ENCODE results near the gene PRMT5.

DNA sequence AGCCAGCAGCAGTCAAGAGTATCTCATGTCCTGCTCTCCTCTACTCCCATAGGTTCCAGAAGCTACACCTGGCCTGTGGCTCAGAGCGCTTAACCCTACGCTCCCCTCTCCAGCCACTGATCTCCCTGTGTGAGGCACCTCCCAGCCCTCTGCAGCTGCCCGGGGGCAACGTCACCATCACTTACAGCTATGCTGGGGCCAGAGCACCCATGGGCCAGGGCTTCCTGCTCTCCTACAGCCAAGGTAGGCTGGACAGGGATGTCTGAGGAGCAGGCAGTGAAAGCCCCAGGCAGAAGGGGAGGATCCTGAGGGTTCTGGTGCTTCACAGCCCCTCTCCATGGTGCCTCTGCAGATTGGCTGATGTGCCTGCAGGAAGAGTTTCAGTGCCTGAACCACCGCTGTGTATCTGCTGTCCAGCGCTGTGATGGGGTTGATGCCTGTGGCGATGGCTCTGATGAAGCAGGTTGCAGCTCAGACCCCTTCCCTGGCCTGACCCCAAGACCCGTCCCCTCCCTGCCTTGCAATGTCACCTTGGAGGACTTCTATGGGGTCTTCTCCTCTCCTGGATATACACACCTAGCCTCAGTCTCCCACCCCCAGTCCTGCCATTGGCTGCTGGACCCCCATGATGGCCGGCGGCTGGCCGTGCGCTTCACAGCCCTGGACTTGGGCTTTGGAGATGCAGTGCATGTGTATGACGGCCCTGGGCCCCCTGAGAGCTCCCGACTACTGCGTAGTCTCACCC, 54.0 kb downstream of the PRMT5 start:
- TF ChIP-seq, protein P1, sequence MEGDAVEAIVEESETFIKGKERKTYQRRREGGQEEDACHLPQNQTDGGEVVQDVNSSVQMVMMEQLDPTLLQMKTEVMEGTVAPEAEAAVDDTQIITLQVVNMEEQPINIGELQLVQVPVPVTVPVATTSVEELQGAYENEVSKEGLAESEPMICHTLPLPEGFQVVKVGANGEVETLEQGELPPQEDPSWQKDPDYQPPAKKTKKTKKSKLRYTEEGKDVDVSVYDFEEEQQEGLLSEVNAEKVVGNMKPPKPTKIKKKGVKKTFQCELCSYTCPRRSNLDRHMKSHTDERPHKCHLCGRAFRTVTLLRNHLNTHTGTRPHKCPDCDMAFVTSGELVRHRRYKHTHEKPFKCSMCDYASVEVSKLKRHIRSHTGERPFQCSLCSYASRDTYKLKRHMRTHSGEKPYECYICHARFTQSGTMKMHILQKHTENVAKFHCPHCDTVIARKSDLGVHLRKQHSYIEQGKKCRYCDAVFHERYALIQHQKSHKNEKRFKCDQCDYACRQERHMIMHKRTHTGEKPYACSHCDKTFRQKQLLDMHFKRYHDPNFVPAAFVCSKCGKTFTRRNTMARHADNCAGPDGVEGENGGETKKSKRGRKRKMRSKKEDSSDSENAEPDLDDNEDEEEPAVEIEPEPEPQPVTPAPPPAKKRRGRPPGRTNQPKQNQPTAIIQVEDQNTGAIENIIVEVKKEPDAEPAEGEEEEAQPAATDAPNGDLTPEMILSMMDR (IDR thresholded peaks at IDR 0.05): no peak
- no peak for TF ChIP-seq POLR2A (IDR thresholded peaks at IDR 0.05)
